HG02870 (cell line): ENCODE data around the gene FLT3.
"Not testable (repeated sequence)": the region's sequence is repeated elsewhere in the genome, so short reads cannot be mapped to it uniquely, and the experiment has no call there.

Source experiments
- ATAC-seq: cut with Tn5 transposase; IDR thresholded peaks from one replicate; pipeline ENCODE4 v1.9.1; 2021; ENCODE audit warnings: mild to moderate bottlenecking, moderate library complexity; ENCODE audit not compliant: unreplicated experiment

Gene FLT3

GRCh38 chr13:27975564-27976361 lies 124.6 kb downstream of the FLT3 start:
- no peak for ATAC-seq

- no peak for ATAC-seq
Measured at GRCh38 chr13:27973961-27974662, 126.3 kb downstream of the FLT3 start.

DNA sequence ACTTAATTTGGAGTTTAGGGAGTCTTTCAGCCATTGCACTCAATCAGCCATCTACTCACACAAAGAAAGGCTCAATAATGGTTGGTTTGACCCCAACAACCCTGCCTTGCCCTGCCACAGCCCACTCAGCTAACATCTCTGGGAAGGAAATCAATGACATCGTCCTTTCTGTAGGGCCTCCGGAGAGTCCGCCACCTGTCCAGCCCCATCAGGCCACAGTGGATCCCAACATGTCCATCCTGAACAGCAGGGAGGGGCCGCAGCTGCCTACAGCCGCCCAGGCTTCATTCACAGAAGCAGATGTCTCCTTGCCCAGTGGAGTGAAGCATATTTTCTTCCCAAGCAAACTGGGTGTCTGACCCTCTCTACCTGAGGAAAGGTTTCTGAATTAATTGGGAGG lies 127.1 kb downstream of the FLT3 start:
- ATAC-seq = no peak

GRCh38 chr13:27972478-27972820 lies 127.9 kb downstream of the FLT3 start:
- ATAC-seq = no peak

- ATAC-seq = no peak
Measured at GRCh38 chr13:27971776-27972477, 128.4 kb downstream of the FLT3 start.

GRCh38 chr13:27971236-27971645 lies 129.1 kb downstream of the FLT3 start:
- no peak for ATAC-seq

DNA sequence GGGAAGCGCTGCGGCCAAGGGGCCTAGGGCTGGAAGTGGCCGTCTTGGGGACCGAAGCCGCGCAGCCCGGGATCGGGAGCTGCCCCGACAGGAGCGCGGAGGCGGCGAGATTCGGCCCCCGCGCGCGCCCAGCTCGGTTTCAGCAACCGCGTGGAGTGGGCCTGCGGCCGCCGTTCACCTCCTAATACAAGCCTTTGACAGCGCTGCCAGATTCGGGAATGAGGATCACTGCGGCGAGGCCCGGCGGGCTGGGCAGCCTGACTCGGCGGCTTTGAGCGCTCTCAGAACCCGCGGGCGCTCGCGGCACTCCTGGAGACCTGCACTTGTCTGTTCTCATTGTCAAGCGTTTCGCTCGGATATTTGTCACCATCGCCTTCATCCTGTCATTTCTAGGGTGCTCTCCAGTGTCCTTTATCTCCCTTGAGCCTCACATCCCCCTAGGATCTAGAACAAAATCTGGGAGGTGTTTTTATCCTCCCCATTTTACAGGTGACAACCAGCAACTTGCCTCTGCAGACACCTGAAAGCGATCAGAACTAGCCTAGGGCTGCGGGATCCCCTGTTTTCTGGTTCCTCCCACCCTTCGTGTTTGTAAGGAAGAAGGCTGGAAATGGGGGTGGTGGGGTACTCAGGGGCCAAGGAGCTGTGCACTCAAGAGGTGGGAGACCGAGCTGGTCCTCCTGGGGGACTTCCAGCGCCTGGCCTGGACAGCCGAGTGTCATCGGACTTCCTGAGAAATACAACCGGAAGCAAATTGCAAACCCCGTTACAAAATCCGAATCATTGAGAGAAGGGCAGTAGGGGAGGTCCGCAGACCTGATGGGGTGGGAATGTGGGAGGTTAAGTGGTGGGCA lies 129.8 kb downstream of the FLT3 start:
- no peak for ATAC-seq

DNA sequence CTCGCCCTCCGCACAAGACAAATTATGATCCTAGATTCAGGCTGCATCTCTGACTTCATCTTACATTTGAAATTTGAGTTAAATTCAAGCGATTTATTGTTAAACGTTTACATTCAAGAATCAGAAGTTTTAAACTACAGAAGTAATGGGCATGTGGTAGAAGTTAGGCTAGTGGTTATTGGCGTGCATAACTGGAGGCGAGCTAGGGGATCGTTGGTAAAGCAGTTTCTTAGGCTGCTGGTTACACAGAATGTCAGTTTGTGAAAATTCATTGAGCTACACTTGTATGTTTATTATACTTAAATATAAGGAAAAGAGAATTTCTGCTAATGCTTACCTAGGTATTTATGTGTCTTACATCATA lies 130.5 kb downstream of the FLT3 start:
- no peak for ATAC-seq

- no peak for ATAC-seq
Measured at GRCh38 chr13:27969082-27969865, 131.1 kb downstream of the FLT3 start, which contains the start of gene CDX2. Gene CDX2 (minus strand): TSS chr13:27969315. CDS start chr13:27969006, 309 bp downstream.

- ATAC-seq = no peak
Measured at GRCh38 chr13:27968316-27969081, 131.9 kb downstream of the FLT3 start.

DNA sequence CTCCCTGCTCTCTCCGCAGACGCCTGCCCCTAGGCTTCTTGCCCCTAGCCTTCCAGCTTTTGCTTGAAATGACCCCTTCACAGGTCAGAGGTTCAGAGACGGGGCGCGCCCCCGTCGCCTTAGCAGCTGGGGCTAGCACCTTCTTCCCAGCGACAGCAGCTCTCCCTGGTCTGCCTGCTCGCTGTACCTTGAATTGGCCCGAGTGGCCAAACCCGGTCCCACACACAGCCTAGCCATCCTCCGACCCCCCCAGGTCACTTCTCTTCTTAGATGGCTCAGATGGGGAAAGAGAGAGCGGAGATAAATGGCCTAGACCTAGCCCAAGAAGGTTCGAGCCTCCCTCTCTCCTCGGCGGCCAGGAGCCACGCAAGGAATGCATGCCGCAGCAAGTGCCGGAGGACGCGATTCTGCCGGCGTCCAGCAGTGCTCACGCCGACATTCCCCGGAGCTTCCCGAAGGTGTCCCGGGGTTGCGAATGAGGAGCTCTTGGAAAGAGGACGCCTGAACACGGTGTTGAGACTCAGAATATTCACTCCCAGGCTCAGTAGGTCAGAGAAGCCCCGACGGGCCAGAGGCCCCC lies 132.6 kb downstream of the FLT3 start:
- no peak for ATAC-seq

DNA sequence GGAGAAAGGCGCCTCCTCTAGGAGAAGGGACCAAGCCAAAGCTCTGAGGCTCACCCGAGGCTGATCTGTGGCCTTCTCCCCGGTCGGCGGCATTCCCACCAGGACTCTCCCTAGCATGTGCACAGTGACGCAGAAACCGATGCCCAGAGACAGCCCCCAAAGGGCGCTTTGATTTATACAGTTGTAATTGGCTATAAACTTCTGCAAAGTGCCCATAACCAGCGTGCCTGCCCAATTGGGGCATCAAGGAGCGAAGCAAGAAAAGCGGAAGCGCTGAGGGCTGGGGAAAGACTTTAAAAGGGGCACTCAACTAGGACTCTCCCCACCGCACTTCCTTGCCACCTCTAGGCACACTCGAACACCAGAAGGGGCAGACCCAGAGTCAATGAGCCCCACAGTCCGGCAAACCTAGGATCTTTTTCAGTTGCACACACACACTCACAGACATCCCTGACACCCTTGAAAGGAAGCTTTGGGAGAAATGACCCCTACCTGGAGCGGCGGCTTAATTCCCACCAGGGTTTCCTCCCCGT lies 133.1 kb downstream of the FLT3 start:
- ATAC-seq = no peak

- no peak for ATAC-seq
Measured at GRCh38 chr13:27966641-27967202, 133.7 kb downstream of the FLT3 start.

GRCh38 chr13:27965740-27966640 lies 134.4 kb downstream of the FLT3 start:
- no peak for ATAC-seq

DNA sequence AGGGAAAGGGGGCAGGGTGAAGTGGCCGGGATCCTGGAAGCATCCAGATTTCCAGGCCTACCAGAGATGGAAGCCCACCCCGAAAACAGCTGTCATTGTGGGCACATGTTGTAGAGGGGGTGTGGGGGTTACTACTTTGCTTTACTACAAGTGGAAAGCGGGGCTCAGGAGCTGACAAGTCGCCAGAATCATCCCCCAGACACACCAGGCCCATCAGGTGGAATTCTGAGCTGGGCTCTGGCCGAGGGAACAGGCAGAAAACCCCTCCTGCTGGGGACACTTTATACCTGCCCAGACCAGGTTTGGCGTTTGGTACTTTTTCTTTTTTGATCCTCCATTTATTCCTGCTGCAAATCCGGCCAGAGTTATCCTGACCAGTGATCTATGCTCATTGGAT lies 135.0 kb downstream of the FLT3 start:
- no peak for ATAC-seq

- ATAC-seq = no peak
Measured at GRCh38 chr13:27964741-27965323, 135.5 kb downstream of the FLT3 start.

DNA sequence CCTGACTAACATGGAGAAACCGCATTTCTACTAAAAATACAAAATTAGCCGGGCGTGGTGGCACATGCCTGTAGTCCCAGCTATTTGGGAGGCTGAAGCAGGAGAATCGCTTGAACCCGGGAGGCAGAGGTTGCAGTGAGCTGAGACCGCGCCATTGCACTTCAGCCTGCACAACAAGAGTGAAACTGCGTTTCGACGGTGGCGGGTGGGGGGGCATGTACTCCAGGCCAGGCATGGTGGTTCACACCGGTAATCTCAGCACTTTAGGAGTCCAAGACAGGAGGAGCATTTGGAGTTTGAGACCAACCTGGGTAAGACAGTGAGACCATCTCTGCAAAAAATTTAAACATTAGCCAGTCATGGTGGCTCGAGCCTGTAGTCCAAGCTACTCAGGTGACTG lies 136.2 kb downstream of the FLT3 start:
- ATAC-seq = not testable (repeated sequence)
